PC-3 (cell line): Measurements from ENCODE around the gene RNLS. TPM values are rescaled to one million over a fixed set of nuclear protein-coding genes. Genes with fewer than 3 reads are reported as not detected.

Experiments used
- ATAC-seq: fragments of 200-7000 bp; cut with Tn5 transposase; 2 replicates; pipeline ENCODE4 v1.9.1; 2020; ENCODE audit warnings: mild to moderate bottlenecking, moderate library complexity
- BruUV-seq: library from RNA; stranded (reverse); fragments of 400-500 nt; replicated peaks from 2 replicates; lab custom pipeline; 2021; lab: Mats Ljungman, UMichigan
- CTCF ChIA-PET: fragments of 300-600 bp; sonication (Branson Sonifier 250); formaldehyde crosslinking; loops from one replicate; lab custom pipeline; 2022; ENCODE audit warnings: antibody characterized with exemption; lab: Charles Lee
- POLR2A ChIA-PET: fragments of 300-600 bp; sonication (Branson Sonifier 250); formaldehyde crosslinking; loops from one replicate; lab custom pipeline; 2022; ENCODE audit warnings: antibody characterized with exemption; ENCODE audit not compliant: unreplicated experiment; lab: Charles Lee
- DNase-seq: peaks from one replicate; pipeline ENCODE4 v3.0.0-alpha.2; 2015
- H2AFZ ChIP-seq: fragments of 300-600 bp; sonication (generic); 2 replicates; pipeline ENCODE4 v1.6.0; 2016; ENCODE audit warnings: antibody characterized with exemption, low read length
- H3F3A ChIP-seq: fragments of 300-600 bp; sonication (generic); one replicate; pipeline ENCODE4 v1.6.0; 2017; ENCODE audit warnings: antibody characterized with exemption, low read length, control low read depth, mild to moderate bottlenecking; ENCODE audit not compliant: unreplicated experiment
- H3K27ac ChIP-seq: fragments of 300-600 bp; sonication (generic); 2 replicates; pipeline ENCODE4 v1.5.1; 2016; ENCODE audit warnings: mild to moderate bottlenecking, low read length
- H3K27me3 ChIP-seq: fragments of 300-600 bp; sonication (generic); 2 replicates; pipeline ENCODE4 v1.6.1; 2016; ENCODE audit warnings: low read length, mixed read lengths
- H3K36me3 ChIP-seq: fragments of 300-600 bp; sonication (generic); 2 replicates; pipeline ENCODE4 v1.6.1; 2016; ENCODE audit warnings: low read depth, mixed run types, low read length, mixed read lengths
- H3K4me1 ChIP-seq: fragments of 300-600 bp; sonication (generic); 2 replicates; pipeline ENCODE4 v1.5.1; 2016; ENCODE audit warnings: low read length; ENCODE audit not compliant: insufficient read depth
- H3K4me2 ChIP-seq: fragments of 300-600 bp; sonication (generic); 2 replicates; pipeline ENCODE4 v1.6.0; 2016; ENCODE audit warnings: low read length
- H3K4me3 ChIP-seq: fragments of 300-600 bp; sonication (generic); 2 replicates; pipeline ENCODE4 v1.5.1; 2016; ENCODE audit warnings: mild to moderate bottlenecking, low read length, mixed read lengths
- H3K79me2 ChIP-seq: fragments of 300-600 bp; sonication (generic); 2 replicates; pipeline ENCODE4 v1.6.1; 2017; ENCODE audit warnings: low read length, mixed read lengths
- H3K9ac ChIP-seq: fragments of 300-600 bp; sonication (generic); 2 replicates; pipeline ENCODE4 v1.6.0; 2016; ENCODE audit warnings: mild to moderate bottlenecking, low read length
- H3K9me2 ChIP-seq: fragments of 300-600 bp; sonication (generic); replicated peaks from 2 replicates; pipeline ENCODE4 v1.6.1; 2016; ENCODE audit warnings: mixed run types, low read length, mixed read lengths
- H3K9me3 ChIP-seq: fragments of 300-600 bp; sonication (generic); 2 replicates; pipeline ENCODE4 v1.6.1; 2016; ENCODE audit warnings: low read length, mixed read lengths
- H4K20me1 ChIP-seq: fragments of 300-600 bp; sonication (generic); 2 replicates; pipeline ENCODE4 v1.6.1; 2016; ENCODE audit warnings: low read length, mixed read lengths
- EZH2 ChIP-seq: fragments of 300-600 bp; sonication (generic); IDR thresholded peaks from one replicate; pipeline ENCODE4 v1.6.1; 2017; ENCODE audit warnings: antibody characterized with exemption, mild to moderate bottlenecking, low read length; ENCODE audit not compliant: unreplicated experiment
- EZH2phosphoT487 ChIP-seq: fragments of 300-600 bp; sonication (generic); IDR thresholded peaks from 2 replicates; pipeline ENCODE4 v1.6.1; 2018; ENCODE audit warnings: mild to moderate bottlenecking, antibody characterized with exemption, low read length, borderline replicate concordance
- intact Hi-C: fragments of 100-400 bp; cut with micrococcal nuclease; formaldehyde crosslinking; loops from 2 replicates; pipeline ENCODE4 v1.9.0; 2023
- total RNA-seq: library from RNA; depleted of rRNA; stranded (reverse); fragments of >200 nt; gene quantifications from 2 replicates; pipeline ENCODE4 v1.2.3, GENCODE V29; 2014
- TF ChIP-seq, protein P1 (sequence below): fragments of 300-600 bp; sonication (generic); conservative IDR thresholded peaks from 2 replicates; pipeline ENCODE4 v1.5.1; 2017; ENCODE audit warnings: antibody characterized with exemption, low read depth, mild to moderate bottlenecking, low read length

RNLS gene
- total RNA-seq, 1 experiment from 2014 or later, result not detected

DNA sequence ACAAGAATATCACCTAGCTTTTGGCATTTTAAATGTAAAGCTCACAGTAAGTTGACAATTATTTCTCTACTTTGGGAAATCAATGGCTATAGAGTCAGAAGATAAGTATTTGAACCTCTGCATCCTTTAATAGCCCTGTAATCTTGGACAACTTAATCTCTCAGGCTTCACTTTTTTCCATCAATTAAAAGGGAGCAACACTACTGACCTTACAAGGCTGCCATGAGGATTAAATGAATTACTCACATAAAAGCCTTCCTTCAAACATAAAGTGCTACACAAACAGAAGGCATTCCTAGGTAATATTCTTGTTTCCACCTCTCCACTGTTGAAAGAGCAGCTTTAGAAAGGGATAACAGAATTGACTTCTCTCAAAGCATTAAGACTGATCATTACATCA is 266.0 kb downstream of the RNLS start:
- ChIA-PET CTCF (no interaction called here), POLR2A (no interaction called here)
- H2AFZ ChIP-seq, result no peak overlapping the region
- H3K79me2 ChIP-seq, result no peaks in the 10 kb centered on the region
- H3K4me1 ChIP-seq, result no peaks in the 10 kb centered on the region
- TF ChIP-seq EZH2phosphoT487, result no peak
- TF ChIP-seq, protein P1, sequence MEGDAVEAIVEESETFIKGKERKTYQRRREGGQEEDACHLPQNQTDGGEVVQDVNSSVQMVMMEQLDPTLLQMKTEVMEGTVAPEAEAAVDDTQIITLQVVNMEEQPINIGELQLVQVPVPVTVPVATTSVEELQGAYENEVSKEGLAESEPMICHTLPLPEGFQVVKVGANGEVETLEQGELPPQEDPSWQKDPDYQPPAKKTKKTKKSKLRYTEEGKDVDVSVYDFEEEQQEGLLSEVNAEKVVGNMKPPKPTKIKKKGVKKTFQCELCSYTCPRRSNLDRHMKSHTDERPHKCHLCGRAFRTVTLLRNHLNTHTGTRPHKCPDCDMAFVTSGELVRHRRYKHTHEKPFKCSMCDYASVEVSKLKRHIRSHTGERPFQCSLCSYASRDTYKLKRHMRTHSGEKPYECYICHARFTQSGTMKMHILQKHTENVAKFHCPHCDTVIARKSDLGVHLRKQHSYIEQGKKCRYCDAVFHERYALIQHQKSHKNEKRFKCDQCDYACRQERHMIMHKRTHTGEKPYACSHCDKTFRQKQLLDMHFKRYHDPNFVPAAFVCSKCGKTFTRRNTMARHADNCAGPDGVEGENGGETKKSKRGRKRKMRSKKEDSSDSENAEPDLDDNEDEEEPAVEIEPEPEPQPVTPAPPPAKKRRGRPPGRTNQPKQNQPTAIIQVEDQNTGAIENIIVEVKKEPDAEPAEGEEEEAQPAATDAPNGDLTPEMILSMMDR, result no peak
- TF ChIP-seq EZH2, result no peak
- DNase-seq (no peak), ATAC-seq (no peak)
- H3K4me2 ChIP-seq, result no peak overlapping the region
- intact Hi-C loops, result no loop called here
- no peaks in the 10 kb centered on the region for H3K9me2 ChIP-seq
- no peaks in the 10 kb centered on the region for H3F3A ChIP-seq
- H3K36me3 ChIP-seq, result no peaks in the 10 kb centered on the region
- H3K9ac ChIP-seq, result no peak overlapping the region
- no peaks in the 10 kb centered on the region for H3K27me3 ChIP-seq
- H3K27ac ChIP-seq, result no peak overlapping the region
- no peaks in the 10 kb centered on the region for H4K20me1 ChIP-seq
- no TSS peak for BruUV-seq
- H3K9me3 ChIP-seq, result no peaks in the 10 kb centered on the region
- H3K4me3 ChIP-seq, result no peak overlapping the region

DNA sequence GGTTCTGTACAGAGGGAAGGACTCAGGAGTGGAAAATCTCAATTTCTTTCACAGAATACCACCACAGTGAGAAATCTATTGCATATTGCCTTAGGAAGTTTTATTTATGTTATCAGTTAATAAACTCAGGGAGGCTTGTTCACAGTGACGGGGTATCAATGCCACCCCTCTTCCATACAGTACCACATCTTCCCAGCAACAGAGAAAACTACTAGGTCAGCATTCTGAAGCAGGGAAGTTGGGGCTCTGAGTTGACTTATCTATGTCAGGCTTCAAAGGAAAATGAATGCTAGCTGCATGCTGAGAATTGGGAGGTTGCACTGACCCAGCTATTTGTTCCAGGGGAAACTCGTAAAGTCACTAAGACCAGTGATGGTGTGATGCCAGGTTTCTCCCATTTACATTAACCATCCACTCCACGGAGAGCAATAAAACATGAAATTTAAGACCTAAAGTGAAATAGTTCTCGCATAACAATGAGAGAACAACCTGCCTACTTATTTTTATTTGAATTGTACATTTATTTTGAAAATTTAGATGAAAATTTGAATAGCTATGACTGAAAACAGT is 266.7 kb downstream of the RNLS start:
- no peaks in the 10 kb centered on the region for H3K27me3 ChIP-seq
- ATAC-seq (no peak), DNase-seq (no peak)
- no peaks in the 10 kb centered on the region for H3K9me2 ChIP-seq
- no peaks in the 10 kb centered on the region for H3F3A ChIP-seq
- no peaks in the 10 kb centered on the region for H3K4me1 ChIP-seq
- no peak overlapping the region for H3K4me2 ChIP-seq
- H3K4me3 ChIP-seq, result no peak overlapping the region
- H3K79me2 ChIP-seq, result no peaks in the 10 kb centered on the region
- no TSS peak for BruUV-seq
- TF ChIP-seq, protein P1, result no peak
- TF ChIP-seq EZH2, result no peak
- TF ChIP-seq EZH2phosphoT487, result no peak
- CTCF ChIA-PET, result no interaction called here
- H3K36me3 ChIP-seq, result no peaks in the 10 kb centered on the region
- intact Hi-C loops, result no loop called here
- no peak overlapping the region for H3K9ac ChIP-seq
- POLR2A ChIA-PET, result no interaction called here
- no peaks in the 10 kb centered on the region for H4K20me1 ChIP-seq
- no peaks in the 10 kb centered on the region for H3K9me3 ChIP-seq
- H3K27ac ChIP-seq, result no peak overlapping the region
- H2AFZ ChIP-seq, result no peak overlapping the region

GRCh38 chr10:88315755-88316154 is 267.4 kb downstream of the RNLS start:
- no peak for TF ChIP-seq EZH2
- TF ChIP-seq EZH2phosphoT487, result no peak
- TF ChIP-seq, protein P1, result no peak
- ChIA-PET POLR2A (no interaction called here), CTCF (no interaction called here)
- no peaks in the 10 kb centered on the region for H3K4me1 ChIP-seq
- H3K4me2 ChIP-seq, result no peak overlapping the region
- no peaks in the 10 kb centered on the region for H3K79me2 ChIP-seq
- DNase-seq (no peak), ATAC-seq (no peak)
- no peaks in the 10 kb centered on the region for H3K9me3 ChIP-seq
- H3K27ac ChIP-seq, result no peak overlapping the region
- no peak overlapping the region for H2AFZ ChIP-seq
- no peaks in the 10 kb centered on the region for H3K36me3 ChIP-seq
- H4K20me1 ChIP-seq, result no peaks in the 10 kb centered on the region
- no peak overlapping the region for H3K4me3 ChIP-seq
- H3K9me2 ChIP-seq, result no peaks in the 10 kb centered on the region
- BruUV-seq, result no TSS peak
- H3K27me3 ChIP-seq, result no peaks in the 10 kb centered on the region
- H3K9ac ChIP-seq, result no peak overlapping the region
- no peaks in the 10 kb centered on the region for H3F3A ChIP-seq
- intact Hi-C loops, result no loop called here
